SH-SY5Y (cell line): Measurements from ENCODE around the gene SOAT1.

Experiments
- GATA2 ChIP-seq: IDR thresholded peaks from 2 replicates; pipeline ENCODE4 v1.6.1; 2011; ENCODE audit warnings: mild to moderate bottlenecking, low read depth, low read length
- GATA3 ChIP-seq: IDR thresholded peaks from 2 replicates; pipeline ENCODE4 v1.6.1; 2011; ENCODE audit warnings: low read depth, mild to moderate bottlenecking, low read length, moderate library complexity

SOAT1 gene

DNA sequence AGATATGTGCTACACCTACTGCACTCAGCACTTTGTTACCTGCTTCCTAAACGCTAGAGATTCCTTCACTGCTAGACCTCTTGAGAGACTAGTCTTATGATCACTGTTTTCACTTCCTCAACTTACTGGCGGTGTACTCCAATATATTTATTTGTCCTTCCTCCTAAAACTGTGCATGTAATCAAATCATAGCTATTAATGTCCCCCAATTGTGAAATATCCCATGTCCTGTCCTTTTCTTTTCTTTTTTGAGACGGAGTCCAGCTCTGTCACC, 3.4 kb downstream of the SOAT1 start:
- TF ChIP-seq GATA2 (no peak), GATA3 (no peak)

DNA sequence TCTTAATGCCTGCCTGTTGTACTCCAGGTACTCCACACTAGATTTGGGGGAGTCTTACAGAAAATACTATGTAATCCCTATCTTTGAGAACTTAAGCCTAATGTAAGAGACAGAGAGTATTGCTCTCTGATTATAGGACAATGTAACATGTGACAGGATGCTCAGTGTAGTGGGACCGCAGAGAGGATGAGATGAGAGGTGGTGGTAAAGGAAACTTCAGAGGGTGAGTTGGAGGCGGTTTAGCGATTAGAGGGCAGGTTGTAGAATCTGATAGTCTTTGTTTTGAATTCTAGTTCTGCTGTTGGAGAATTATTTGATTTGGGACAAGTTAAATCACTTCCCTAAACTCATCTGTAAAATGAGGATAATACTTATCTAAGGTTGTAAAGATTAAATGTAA, 5.4 kb downstream of the SOAT1 start:
- TF ChIP-seq GATA2 (no peak), GATA3 (no peak)

DNA sequence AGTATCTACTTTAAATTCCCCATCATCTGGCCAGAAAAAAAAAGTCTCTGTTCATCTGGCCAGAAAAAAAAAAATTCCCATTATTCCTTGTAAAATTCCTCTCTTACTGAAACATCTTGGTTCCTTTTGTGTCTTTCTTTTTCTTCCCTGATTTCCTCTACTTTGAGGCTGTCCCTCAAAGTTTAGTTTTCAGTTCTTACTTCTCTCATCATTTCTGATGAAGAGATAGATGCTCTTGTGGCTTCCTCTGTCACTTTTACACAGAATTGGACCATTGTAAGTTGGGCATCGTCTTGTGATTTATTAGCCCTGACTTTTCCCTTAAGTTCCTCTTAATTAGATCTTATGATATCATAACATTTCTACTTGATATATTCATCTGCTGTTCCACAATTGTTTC, 6.5 kb downstream of the SOAT1 start:
- TF ChIP-seq GATA3 (no peak), GATA2 (no peak)

- no peak for TF ChIP-seq GATA2
- TF ChIP-seq GATA3: no peak
These were observed 8.5 kb downstream of the SOAT1 start for GRCh38 chr1:179302070-179302469.

DNA sequence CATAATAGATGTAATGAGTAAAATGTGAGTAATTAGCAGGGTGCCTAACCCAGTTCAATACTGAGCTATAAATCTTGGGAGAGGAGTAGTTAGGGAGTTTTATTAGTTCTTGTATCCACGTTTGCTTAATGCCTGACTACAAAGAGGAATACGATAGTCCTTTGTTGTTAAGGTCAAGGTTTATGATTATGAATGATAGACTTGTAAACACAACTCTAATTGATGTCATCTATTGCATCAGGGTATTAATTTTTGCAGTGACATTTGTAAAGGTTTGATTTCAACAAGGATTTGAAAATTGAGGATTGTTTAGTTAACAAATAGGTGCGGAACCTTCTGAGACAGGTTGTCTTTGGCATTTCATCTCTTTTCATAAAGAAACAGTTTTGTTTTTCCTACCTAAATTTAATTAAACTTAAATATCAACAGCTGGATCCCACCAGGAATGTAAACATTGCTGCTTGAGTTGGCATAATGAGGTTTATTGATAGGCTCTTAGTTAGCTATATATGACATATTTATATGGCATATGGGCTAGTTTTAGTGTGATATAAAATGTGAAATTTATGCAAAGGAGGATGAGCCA, 9.7 kb downstream of the SOAT1 start:
- TF ChIP-seq GATA2: no peak
- TF ChIP-seq GATA3: no peak

GRCh38 chr1:179305450-179305849, 11.9 kb downstream of the SOAT1 start:
- TF ChIP-seq GATA2 (no peak), GATA3 (no peak)

GRCh38 chr1:179310291-179310690, 16.7 kb downstream of the SOAT1 start:
- TF ChIP-seq GATA3: no peak
- TF ChIP-seq GATA2: no peak

DNA sequence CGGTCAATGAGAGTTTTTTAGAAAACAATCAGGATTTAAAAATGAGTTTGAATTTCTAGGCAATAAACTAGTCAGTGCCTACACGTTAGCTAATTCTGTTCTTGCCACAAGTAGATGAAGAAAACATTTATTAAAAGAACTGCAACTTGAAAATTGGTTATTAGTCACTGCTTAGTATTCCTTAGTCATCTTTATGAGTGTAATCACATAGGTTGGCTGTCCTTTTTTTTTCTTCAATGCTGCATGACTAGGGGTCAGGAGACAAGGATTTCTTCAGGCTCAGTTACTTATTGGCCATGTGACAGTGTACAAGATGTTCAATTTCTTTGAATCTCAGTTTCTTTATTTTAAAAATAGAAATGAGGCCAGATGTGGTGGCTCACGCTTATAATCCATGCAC, 17.1 kb downstream of the SOAT1 start:
- TF ChIP-seq GATA3 (no peak), GATA2 (no peak)

DNA sequence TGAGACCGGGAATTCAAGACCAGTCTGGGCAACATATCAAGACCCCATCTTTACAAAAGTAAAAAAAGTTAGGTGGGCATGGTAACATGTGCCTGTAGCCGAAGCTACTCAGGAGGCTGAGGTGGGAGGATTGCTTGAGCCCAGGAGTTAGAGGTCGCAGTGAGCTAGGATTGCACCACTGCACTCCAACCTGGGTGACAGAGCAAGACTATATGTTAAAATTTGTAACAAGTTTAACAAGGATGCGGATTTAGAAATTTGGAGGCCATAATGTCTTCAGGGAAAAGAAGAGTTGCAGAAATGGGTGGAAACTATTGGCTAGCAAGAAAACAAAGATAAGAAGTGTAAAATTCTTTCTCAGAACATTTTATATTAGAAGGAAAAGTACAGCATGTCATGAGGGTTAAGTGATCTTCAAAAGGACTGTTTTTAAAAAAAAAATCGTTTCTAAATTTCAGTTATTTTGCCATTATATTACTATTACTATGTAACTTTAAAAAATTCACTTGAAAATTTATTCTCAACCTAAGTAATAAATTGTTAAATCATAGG, 17.6 kb downstream of the SOAT1 start:
- TF ChIP-seq GATA2 (no peak), GATA3 (no peak)

- TF ChIP-seq GATA3 (no peak), GATA2 (no peak)
These were observed 19.4 kb downstream of the SOAT1 start for GRCh38 chr1:179313004-179313403.

DNA sequence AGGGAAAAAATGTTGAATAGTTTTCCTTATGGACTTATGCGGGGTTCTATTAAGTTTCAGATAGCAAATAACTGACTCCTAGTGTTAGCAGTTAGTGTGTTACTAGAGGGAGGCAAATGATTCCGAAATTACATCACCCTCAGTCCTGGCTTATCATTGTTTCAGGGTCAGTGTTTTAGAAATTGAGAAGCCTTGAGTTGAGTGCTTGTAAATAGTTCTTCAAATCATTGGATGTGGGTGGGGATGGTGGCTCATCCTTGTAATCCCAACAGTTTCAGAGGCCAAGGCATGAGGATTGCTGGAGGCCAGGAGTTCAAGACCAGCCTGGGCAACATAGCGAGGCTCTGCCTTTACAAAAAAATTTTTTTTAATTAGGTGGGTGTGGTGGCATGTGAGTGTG, 21.3 kb downstream of the SOAT1 start:
- TF ChIP-seq GATA3: no peak
- TF ChIP-seq GATA2: no peak

DNA sequence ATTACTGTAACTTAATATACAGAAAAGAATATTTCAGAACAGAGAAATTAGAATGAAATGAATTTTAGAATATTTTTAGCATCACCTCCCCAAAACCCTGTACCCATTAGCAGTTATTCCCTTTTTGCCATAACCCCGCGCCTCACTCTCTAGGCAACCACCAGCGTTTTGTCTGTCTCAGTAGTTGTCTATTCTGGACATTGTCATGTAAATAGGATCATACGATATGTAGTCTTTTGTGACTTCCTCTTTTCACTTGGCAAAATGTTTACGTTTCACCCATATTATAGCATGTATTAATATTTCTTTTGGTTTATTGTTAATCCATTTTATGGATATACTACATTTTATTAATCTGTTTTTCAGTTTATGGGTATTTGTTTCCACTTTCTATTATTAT, 24.9 kb downstream of the SOAT1 start:
- TF ChIP-seq GATA3 (no peak), GATA2 (no peak)

- TF ChIP-seq GATA3: no peak
- TF ChIP-seq GATA2: no peak
These were observed 28.1 kb downstream of the SOAT1 start for GRCh38 chr1:179321533-179322216.

DNA sequence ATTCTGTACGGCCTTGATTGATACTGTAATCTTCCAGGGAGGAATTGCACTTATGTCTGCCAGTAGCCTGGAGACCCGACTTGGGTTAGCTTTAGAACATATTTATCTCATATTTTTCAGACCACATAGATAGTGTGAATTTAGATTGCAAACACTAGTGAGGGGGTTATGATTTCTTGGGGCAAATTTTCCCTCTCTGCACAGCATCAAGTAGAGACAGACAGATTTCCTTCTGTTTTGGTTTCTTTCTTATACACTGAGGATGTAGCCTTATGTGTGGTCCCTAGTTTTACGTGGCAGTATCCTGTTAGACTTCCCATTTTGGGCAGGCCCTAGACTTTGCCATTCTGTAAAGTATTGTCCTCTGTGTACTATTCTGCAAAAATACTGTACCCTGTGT, 29.0 kb downstream of the SOAT1 start:
- TF ChIP-seq GATA2 (no peak), GATA3 (no peak)

DNA sequence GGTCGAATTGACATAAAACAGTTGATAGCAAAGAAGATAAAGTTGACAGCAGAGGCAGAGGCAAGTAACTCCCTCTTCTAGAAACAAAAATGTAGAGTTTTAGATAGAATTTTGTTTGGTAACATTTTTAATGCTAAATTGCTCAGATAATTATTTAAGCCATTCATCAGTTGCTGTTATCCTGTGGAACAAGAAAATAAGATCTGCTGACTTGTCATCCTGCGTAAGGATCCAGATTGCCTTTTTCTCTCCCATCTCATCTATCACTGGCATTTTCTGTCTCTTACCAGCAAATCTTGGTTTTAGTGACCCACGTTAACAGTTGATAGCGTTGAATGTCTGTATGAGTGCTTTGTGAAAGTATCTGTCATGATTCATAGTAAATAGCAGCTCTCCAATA, 29.8 kb downstream of the SOAT1 start:
- no peak for TF ChIP-seq GATA3
- TF ChIP-seq GATA2: no peak
